H9 (cell line): Measurements from ENCODE around the gene CSNK2B. TPM values are rescaled to one million over a fixed set of nuclear protein-coding genes. Genes with fewer than 3 reads are reported as not detected.

Experiments
- DNase-seq: peaks from one replicate; pipeline ENCODE4 v3.0.0-alpha.2; 2017
- H2AFZ ChIP-seq: one replicate; pipeline ENCODE4 v1.6.1; 2013; ENCODE audit warnings: mild to moderate bottlenecking, low read length, control low read depth, moderate library complexity
- H2AK5ac ChIP-seq: 2 replicates; pipeline ENCODE4 v1.6.1; 2013; ENCODE audit warnings: low read length, control low read depth, mixed read lengths; ENCODE audit not compliant: insufficient read length
- H2BK120ac ChIP-seq: one replicate; pipeline ENCODE4 v1.6.1; 2013; ENCODE audit warnings: low read depth, mild to moderate bottlenecking, low read length, control low read depth, inconsistent platforms; ENCODE audit not compliant: poor library complexity, severe bottlenecking
- H2BK12ac ChIP-seq: 2 replicates; pipeline ENCODE4 v1.6.1; 2013; ENCODE audit warnings: low read length, control low read depth, mixed read lengths, low read depth; ENCODE audit not compliant: insufficient read length
- H2BK15ac ChIP-seq: 2 replicates; pipeline ENCODE4 v1.6.1; 2013; ENCODE audit warnings: low read depth, low read length, control low read depth
- H2BK20ac ChIP-seq: one replicate; pipeline ENCODE4 v1.6.1; 2013; ENCODE audit warnings: low read depth, mild to moderate bottlenecking, low read length, control low read depth, inconsistent platforms; ENCODE audit not compliant: poor library complexity, severe bottlenecking
- H2BK5ac ChIP-seq: 2 replicates; pipeline ENCODE4 v1.6.1; 2013; ENCODE audit warnings: low read length, control low read depth, mixed read lengths; ENCODE audit not compliant: insufficient read length
- H3K14ac ChIP-seq: 2 replicates; pipeline ENCODE4 v1.6.1; 2013; ENCODE audit warnings: low read length, control low read depth; ENCODE audit not compliant: insufficient read depth
- H3K18ac ChIP-seq: 2 replicates; pipeline ENCODE4 v1.6.1; 2013; ENCODE audit warnings: low read depth, mild to moderate bottlenecking, mixed read lengths, low read length, control low read depth; ENCODE audit not compliant: insufficient read length
- H3K23ac ChIP-seq: 2 replicates; pipeline ENCODE4 v1.6.1; 2013; ENCODE audit warnings: low read length, control low read depth, mixed read lengths, low read depth; ENCODE audit not compliant: insufficient read length
- H3K23me2 ChIP-seq: 2 replicates; pipeline ENCODE4 v1.6.1; 2013; ENCODE audit warnings: low read depth, mild to moderate bottlenecking, mixed read lengths, low read length, control low read depth; ENCODE audit not compliant: insufficient read length, poor library complexity, severe bottlenecking
- H3K27ac ChIP-seq: 2 replicates; pipeline ENCODE4 v1.5.1; 2013; ENCODE audit warnings: low read length, control low read depth, mixed read lengths, low read depth; ENCODE audit not compliant: insufficient read length
- H3K27me3 ChIP-seq: 2 replicates; pipeline ENCODE4 v1.6.1; 2013; ENCODE audit warnings: low read length, control low read depth, inconsistent platforms; ENCODE audit not compliant: insufficient read depth
- H3K4ac ChIP-seq: 2 replicates; pipeline ENCODE4 v1.6.1; 2013; ENCODE audit warnings: low read depth, mild to moderate bottlenecking, control low read depth, inconsistent platforms, low read length, moderate library complexity
- H3K4me1 ChIP-seq: 2 replicates; pipeline ENCODE4 v1.6.1; 2013; ENCODE audit warnings: low read length, control low read depth, inconsistent platforms; ENCODE audit not compliant: insufficient read depth
- H3K4me2 ChIP-seq: 2 replicates; pipeline ENCODE4 v1.6.1; 2013; ENCODE audit warnings: low read length, control low read depth, mixed read lengths; ENCODE audit not compliant: insufficient read length, insufficient read depth
- H3K56ac ChIP-seq: 2 replicates; pipeline ENCODE4 v1.6.1; 2013; ENCODE audit warnings: low read depth, mild to moderate bottlenecking, mixed read lengths, low read length, control low read depth; ENCODE audit not compliant: insufficient read length
- H3K79me1 ChIP-seq: 2 replicates; pipeline ENCODE4 v1.6.1; 2013; ENCODE audit warnings: low read depth, mild to moderate bottlenecking, moderate library complexity, low read length, control low read depth, inconsistent platforms; ENCODE audit not compliant: insufficient read depth, poor library complexity, severe bottlenecking
- H3K79me2 ChIP-seq: 2 replicates; pipeline ENCODE4 v1.6.1; 2013; ENCODE audit warnings: low read length, control low read depth, inconsistent platforms; ENCODE audit not compliant: insufficient read depth
- H3K9ac ChIP-seq: 2 replicates; pipeline ENCODE4 v1.6.1; 2013; ENCODE audit warnings: low read length, control low read depth, mixed read lengths; ENCODE audit not compliant: insufficient read length; ENCODE audit errors: extremely low read depth
- H3K9me3 ChIP-seq: one replicate; pipeline ENCODE4 v1.6.1; 2013; ENCODE audit warnings: low read depth, low read length, inconsistent platforms; ENCODE audit not compliant: control insufficient read depth
- H3T11ph ChIP-seq: one replicate; pipeline ENCODE4 v1.6.1; 2013; ENCODE audit warnings: mild to moderate bottlenecking, low read length, control low read depth, inconsistent platforms
- H4K20me1 ChIP-seq: one replicate; pipeline ENCODE4 v1.6.1; 2013; ENCODE audit not compliant: control insufficient read depth, insufficient read length, insufficient read depth
- H4K5ac ChIP-seq: 2 replicates; pipeline ENCODE4 v1.6.1; 2013; ENCODE audit warnings: low read depth, mild to moderate bottlenecking, mixed read lengths, low read length, control low read depth; ENCODE audit not compliant: insufficient read length
- H4K8ac ChIP-seq: replicated peaks from 2 replicates; pipeline ENCODE4 v1.6.1; 2013; ENCODE audit warnings: low read length, control low read depth, mixed read lengths, low read depth; ENCODE audit not compliant: insufficient read length
- H4K91ac ChIP-seq: 2 replicates; pipeline ENCODE4 v1.6.1; 2013; ENCODE audit warnings: low read depth, mild to moderate bottlenecking, moderate library complexity, mixed read lengths, low read length, control low read depth; ENCODE audit not compliant: insufficient read length
- H3K27ac Mint-ChIP-seq, 3 experiments: 2 replicates in 2 of 3; 3 replicates in 1 of 3; pipeline ENCODE4 v1.8.0; 2020 to 2021; ENCODE audit warnings: mixed read lengths in 3 of 3, mild to moderate bottlenecking in 1 of 3, moderate library complexity in 1 of 3
- H3K27me3 Mint-ChIP-seq: 2 replicates; pipeline ENCODE4 v1.8.0; 2021; ENCODE audit warnings: low read depth, mild to moderate bottlenecking, moderate library complexity, mixed read lengths
- H3K36me3 Mint-ChIP-seq, 3 experiments: 2 replicates in 2 of 3; 3 replicates in 1 of 3; pipeline ENCODE4 v1.8.0; 2020 to 2021; ENCODE audit warnings: low read depth in 3 of 3, mixed read lengths in 3 of 3; ENCODE audit not compliant: insufficient read depth in 1 of 3
- H3K4me1 Mint-ChIP-seq, 2 experiments: 2 replicates each; pipeline ENCODE4 v1.8.0; 2020; ENCODE audit warnings: mixed read lengths in 2 of 2
- H3K4me3 Mint-ChIP-seq, 2 experiments: 2 replicates in 1 of 2; 3 replicates in 1 of 2; pipeline ENCODE4 v1.8.0; 2020 to 2021; ENCODE audit warnings: mild to moderate bottlenecking in 2 of 2, mixed read lengths in 2 of 2, moderate library complexity in 1 of 2
- H3K9me3 Mint-ChIP-seq, 2 experiments: 2 replicates in 1 of 2; 3 replicates in 1 of 2; pipeline ENCODE4 v1.8.0; 2020; ENCODE audit warnings: mild to moderate bottlenecking in 2 of 2, mixed read lengths in 2 of 2, moderate library complexity in 1 of 2
- WGBS: extraction: QIAGEN DNeasy Blood & Tissue Kit; methylation state at CpG from one replicate; pipeline ENCODE4 v1.1.7; 2013; ENCODE audit warnings: missing lambda C conversion rate, low lambda C conversion rate, mixed read lengths; ENCODE audit not compliant: insufficient read length; ENCODE audit errors: extremely low coverage; 5-methylcytosine and 5-hydroxymethylcytosine counted together
- total RNA-seq: library from RNA; stranded (reverse); gene quantifications from 2 replicates; pipeline ENCODE4 v1.2.1, GENCODE V29; 2021
- TF ChIP-seq, protein P1 (sequence below): fragments of 200-600 bp; sonication (generic); conservative IDR thresholded peaks from 3 replicates; pipeline ENCODE4 v1.8.0; 2021; ENCODE audit warnings: antibody characterized with exemption, mild to moderate bottlenecking

Gene CSNK2B
- total RNA-seq, 1 experiment from 2014 or later = 187 TPM

DNA sequence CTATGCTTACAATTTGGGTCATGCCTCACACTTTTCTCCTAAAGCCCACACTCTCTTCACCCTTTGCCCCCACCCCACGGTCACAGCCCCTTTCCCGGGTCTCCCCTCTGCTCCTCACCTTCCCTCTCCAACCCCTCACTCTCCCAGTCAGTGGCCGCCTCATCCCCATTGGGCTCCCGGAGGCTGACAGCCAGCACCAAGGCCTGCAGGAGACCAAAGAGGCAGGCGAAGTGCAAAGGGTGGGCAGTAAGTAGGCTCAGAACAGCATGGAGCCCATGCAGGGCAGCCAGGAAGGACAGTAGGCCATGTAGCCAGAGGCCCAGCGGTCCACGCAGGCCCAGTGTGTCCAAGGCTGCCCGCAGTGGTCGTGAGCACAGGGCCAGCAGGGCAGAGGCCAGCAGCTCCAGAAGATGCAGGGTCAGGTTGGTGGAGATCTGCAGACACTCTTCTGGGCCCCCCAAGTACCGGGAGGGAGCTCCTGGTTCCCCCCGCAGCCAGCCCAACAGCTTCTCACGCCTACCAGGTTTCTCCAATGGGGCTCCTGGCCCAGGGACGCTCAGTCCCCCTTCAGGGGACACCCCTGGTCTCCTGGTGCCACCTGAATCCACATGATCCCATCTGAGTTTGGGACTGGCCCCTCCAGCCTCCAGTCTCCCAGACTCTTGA, 6.8 kb upstream of the CSNK2B start:
- Histone ChIP-seq H2AK5ac (no peak overlapping the region), H3K4me1 (no peaks in the 10 kb centered on the region), H3T11ph (no peak overlapping the region), H3K18ac (no peak overlapping the region), H2BK12ac (no peak overlapping the region), H4K20me1 (no peaks in the 10 kb centered on the region), H3K79me1 (peaks cover 13% of the 10 kb centered on the region), H2BK20ac (no peak overlapping the region), H2AFZ (no peak overlapping the region), H4K5ac (no peak overlapping the region), H3K56ac (no peak overlapping the region), H2BK15ac (no peak overlapping the region), H3K23ac (no peak overlapping the region), H3K14ac (no peak overlapping the region), H3K27ac (no peak overlapping the region), H3K79me2 (peaks cover 4% of the 10 kb centered on the region; the same call in 1 of the 2 replicates), H3K9ac (no peak overlapping the region), H2BK5ac (no peak overlapping the region), H3K4me2 (peak overlapping the region; percentile 73), H2BK120ac (no peak overlapping the region), H3K27me3 (no peaks in the 10 kb centered on the region), H3K9me3 (no peaks in the 10 kb centered on the region), H3K23me2 (peaks cover 7% of the 10 kb centered on the region), H3K4ac (no peak overlapping the region), H4K8ac (no peak overlapping the region), H4K91ac (no peak overlapping the region)
- peaks cover 17 to 43% (median 36%) of the 10 kb centered on the region in 3 experiments; a peak in 6 of 7 replicates for H3K36me3 Mint-ChIP-seq
- H3K9me3 Mint-ChIP-seq = no peaks in the 10 kb centered on the region
- no peaks in the 10 kb centered on the region; the same call in 1 of the 2 replicates for H3K27me3 Mint-ChIP-seq
- no peak for DNase-seq
- H3K27ac Mint-ChIP-seq = no peak overlapping the region; a peak in 1 of 7 replicates
- H3K4me3 Mint-ChIP-seq = peak overlapping the region; percentile 87 to 92
- WGBS = no CpG with 5 or more reads among the region's 13 CpGs
- TF ChIP-seq, protein P1, sequence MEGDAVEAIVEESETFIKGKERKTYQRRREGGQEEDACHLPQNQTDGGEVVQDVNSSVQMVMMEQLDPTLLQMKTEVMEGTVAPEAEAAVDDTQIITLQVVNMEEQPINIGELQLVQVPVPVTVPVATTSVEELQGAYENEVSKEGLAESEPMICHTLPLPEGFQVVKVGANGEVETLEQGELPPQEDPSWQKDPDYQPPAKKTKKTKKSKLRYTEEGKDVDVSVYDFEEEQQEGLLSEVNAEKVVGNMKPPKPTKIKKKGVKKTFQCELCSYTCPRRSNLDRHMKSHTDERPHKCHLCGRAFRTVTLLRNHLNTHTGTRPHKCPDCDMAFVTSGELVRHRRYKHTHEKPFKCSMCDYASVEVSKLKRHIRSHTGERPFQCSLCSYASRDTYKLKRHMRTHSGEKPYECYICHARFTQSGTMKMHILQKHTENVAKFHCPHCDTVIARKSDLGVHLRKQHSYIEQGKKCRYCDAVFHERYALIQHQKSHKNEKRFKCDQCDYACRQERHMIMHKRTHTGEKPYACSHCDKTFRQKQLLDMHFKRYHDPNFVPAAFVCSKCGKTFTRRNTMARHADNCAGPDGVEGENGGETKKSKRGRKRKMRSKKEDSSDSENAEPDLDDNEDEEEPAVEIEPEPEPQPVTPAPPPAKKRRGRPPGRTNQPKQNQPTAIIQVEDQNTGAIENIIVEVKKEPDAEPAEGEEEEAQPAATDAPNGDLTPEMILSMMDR = no peak
- peaks cover 30 to 36% of the 10 kb centered on the region in 2 experiments for H3K4me1 Mint-ChIP-seq
